Measurements from ENCODE around the gene ZMIZ1. TPM values are rescaled to one million over a fixed set of nuclear protein-coding genes. Genes with fewer than 3 reads are reported as not detected.

Gene ZMIZ1
- total RNA-seq, 1 experiment from 2014 or later: 28.4 TPM

DNA sequence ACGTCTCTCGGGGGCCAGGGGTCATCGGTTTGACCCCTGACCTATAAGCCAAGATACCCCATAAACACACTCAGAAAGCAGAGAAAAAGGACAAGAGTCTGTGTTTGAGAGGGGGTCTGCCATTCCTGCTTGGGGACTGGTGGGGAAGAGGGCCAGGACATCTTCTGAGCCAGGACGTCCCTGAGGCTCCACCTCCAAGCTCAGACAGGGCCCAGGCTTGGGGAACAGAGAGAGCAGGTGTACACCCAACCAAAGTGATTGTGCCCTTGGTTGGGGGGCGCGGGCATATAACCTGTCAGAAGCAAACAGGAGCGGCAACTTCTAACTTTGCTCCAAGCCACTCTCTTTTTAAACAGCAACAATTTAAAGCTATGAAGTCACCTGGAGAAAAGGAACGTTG, 244.6 kb downstream of the ZMIZ1 start:
- H3K4me3 ChIP-seq (replicated peaks in 1 of 2; ENCODE audit: low read depth in 1 of 2, low read length in 2 of 2): no peak overlapping the region
- H3K27me3 ChIP-seq (ENCODE audit: insufficient read depth, low read length): no peaks in the 10 kb centered on the region
- peaks cover 0 to 4% of the 10 kb centered on the region in 2 experiments; a peak in 1 of 4 replicates for H3K36me3 ChIP-seq (ENCODE audit: control insufficient read depth in 1 of 2, insufficient read depth in 2 of 2, low read length in 2 of 2)
- H3K79me2 ChIP-seq (ENCODE audit: insufficient read depth, low read length): no peaks in the 10 kb centered on the region
- intact Hi-C loops (cut with micrococcal nuclease): no loop called here
- no peak overlapping the region for H3K27ac ChIP-seq (ENCODE audit: low read depth, low read length)
- H3K9me2 ChIP-seq (ENCODE audit: insufficient read depth): no peaks in the 10 kb centered on the region
- no TSS peak for BruUV-seq (replicated peaks)
- ATAC-seq: no peak
- no peak overlapping the region for H2AFZ ChIP-seq (ENCODE audit: low read depth, low read length, poor library complexity, severe bottlenecking)
- ChIA-PET POLR2A (no interaction called here), CTCF (no interaction called here), RAD21 (ENCODE audit: low non-redundant PET in 1 of 2, low total read pairs in 2 of 2, uncharacterized antibody in 2 of 2, unreplicated experiment in 2 of 2) (no interaction called here)
- TF ChIP-seq EZH2 (IDR thresholded peaks at IDR 0.05): no peak
- no peak for TF ChIP-seq POLR2A (IDR thresholded peaks at IDR 0.05; ENCODE audit: borderline replicate concordance, extremely low read depth, insufficient read depth, insufficient read length)
- TF ChIP-seq YY1 (IDR thresholded peaks at IDR 0.05; ENCODE audit: extremely low read depth, insufficient replicate concordance, low read depth, low read length): no peak
- TF ChIP-seq, protein P1, sequence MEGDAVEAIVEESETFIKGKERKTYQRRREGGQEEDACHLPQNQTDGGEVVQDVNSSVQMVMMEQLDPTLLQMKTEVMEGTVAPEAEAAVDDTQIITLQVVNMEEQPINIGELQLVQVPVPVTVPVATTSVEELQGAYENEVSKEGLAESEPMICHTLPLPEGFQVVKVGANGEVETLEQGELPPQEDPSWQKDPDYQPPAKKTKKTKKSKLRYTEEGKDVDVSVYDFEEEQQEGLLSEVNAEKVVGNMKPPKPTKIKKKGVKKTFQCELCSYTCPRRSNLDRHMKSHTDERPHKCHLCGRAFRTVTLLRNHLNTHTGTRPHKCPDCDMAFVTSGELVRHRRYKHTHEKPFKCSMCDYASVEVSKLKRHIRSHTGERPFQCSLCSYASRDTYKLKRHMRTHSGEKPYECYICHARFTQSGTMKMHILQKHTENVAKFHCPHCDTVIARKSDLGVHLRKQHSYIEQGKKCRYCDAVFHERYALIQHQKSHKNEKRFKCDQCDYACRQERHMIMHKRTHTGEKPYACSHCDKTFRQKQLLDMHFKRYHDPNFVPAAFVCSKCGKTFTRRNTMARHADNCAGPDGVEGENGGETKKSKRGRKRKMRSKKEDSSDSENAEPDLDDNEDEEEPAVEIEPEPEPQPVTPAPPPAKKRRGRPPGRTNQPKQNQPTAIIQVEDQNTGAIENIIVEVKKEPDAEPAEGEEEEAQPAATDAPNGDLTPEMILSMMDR (IDR thresholded peaks at IDR 0.05 in 2 of 3, conservative IDR thresholded peaks at IDR 0.05 in 1 of 3; ENCODE audit: borderline replicate concordance in 1 of 3, insufficient read depth in 1 of 3, low read depth in 2 of 3, low read length in 2 of 3): no peak
- no peak for TF ChIP-seq POLR2AphosphoS5 (IDR thresholded peaks at IDR 0.05; ENCODE audit: low read depth, low read length)
- TF ChIP-seq, protein P2, sequence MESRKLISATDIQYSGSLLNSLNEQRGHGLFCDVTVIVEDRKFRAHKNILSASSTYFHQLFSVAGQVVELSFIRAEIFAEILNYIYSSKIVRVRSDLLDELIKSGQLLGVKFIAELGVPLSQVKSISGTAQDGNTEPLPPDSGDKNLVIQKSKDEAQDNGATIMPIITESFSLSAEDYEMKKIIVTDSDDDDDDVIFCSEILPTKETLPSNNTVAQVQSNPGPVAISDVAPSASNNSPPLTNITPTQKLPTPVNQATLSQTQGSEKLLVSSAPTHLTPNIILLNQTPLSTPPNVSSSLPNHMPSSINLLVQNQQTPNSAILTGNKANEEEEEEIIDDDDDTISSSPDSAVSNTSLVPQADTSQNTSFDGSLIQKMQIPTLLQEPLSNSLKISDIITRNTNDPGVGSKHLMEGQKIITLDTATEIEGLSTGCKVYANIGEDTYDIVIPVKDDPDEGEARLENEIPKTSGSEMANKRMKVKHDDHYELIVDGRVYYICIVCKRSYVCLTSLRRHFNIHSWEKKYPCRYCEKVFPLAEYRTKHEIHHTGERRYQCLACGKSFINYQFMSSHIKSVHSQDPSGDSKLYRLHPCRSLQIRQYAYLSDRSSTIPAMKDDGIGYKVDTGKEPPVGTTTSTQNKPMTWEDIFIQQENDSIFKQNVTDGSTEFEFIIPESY (IDR thresholded peaks at IDR 0.05; ENCODE audit: extremely low read depth, insufficient replicate concordance, low read length): no peak
- no peak for TF ChIP-seq SP1 (IDR thresholded peaks at IDR 0.05; ENCODE audit: low read depth)
- TF ChIP-seq, protein P3, sequence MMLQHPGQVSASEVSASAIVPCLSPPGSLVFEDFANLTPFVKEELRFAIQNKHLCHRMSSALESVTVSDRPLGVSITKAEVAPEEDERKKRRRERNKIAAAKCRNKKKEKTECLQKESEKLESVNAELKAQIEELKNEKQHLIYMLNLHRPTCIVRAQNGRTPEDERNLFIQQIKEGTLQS (IDR thresholded peaks at IDR 0.05): no peak
- no peak for TF ChIP-seq TCF7L2 (IDR thresholded peaks at IDR 0.05; ENCODE audit: borderline replicate concordance, extremely low read depth, insufficient read depth, insufficient read length)
- no peak overlapping the region for H3K9ac ChIP-seq (ENCODE audit: low read length)
- no peak overlapping the region for H3K4me2 ChIP-seq (ENCODE audit: low read length)
- no peaks in the 10 kb centered on the region for H3K9me3 ChIP-seq (ENCODE audit: control insufficient read depth in 1 of 2, insufficient read depth in 1 of 2, low read depth in 1 of 2, low read length in 2 of 2)
- peaks cover 20% of the 10 kb centered on the region in 2 experiments for H3K4me1 ChIP-seq (ENCODE audit: control insufficient read depth in 1 of 2, insufficient read depth in 2 of 2, low read length in 2 of 2)
- DNase-seq (ENCODE audit: low read depth, low spot score): no peak
- H4K20me1 ChIP-seq (ENCODE audit: insufficient read depth): no peaks in the 10 kb centered on the region
